GM21367 (cell line): ENCODE data around the gene SUPT6H.
A peak's percentile ranks its signal among the peaks of the same experiment; 100 is the strongest.

Experiments
- ATAC-seq: cut with Tn5 transposase; IDR thresholded peaks from one replicate; pipeline ENCODE4 v1.9.1; 2021; ENCODE audit not compliant: unreplicated experiment

The SUPT6H gene

DNA sequence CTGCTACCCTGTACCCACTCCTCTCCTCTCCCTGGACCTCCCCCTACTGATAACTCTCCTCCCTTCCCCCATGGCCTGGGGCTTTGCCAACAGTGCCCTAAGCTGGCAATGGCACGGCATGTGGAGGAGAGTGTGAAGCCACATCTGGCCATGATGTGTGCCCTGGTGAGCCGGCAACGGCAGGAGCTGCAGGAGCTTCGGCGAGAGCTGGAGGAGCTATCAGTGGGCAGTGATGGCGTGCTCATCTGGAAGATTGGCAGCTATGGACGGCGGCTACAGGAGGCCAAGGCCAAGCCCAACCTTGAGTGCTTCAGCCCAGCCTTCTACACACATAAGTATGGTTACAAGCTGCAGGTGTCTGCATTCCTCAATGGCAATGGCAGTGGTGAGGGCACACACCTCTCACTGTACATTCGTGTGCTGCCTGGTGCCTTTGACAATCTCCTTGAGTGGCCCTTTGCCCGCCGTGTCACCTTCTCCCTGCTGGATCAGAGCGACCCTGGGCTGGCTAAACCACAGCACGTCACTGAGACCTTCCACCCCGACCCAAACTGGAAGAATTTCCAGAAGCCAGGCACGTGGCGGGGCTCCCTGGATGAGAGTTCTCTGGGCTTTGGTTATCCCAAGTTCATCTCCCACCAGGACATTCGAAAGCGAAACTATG, 87.0 kb downstream of the SUPT6H start:
- ATAC-seq = no peak

DNA sequence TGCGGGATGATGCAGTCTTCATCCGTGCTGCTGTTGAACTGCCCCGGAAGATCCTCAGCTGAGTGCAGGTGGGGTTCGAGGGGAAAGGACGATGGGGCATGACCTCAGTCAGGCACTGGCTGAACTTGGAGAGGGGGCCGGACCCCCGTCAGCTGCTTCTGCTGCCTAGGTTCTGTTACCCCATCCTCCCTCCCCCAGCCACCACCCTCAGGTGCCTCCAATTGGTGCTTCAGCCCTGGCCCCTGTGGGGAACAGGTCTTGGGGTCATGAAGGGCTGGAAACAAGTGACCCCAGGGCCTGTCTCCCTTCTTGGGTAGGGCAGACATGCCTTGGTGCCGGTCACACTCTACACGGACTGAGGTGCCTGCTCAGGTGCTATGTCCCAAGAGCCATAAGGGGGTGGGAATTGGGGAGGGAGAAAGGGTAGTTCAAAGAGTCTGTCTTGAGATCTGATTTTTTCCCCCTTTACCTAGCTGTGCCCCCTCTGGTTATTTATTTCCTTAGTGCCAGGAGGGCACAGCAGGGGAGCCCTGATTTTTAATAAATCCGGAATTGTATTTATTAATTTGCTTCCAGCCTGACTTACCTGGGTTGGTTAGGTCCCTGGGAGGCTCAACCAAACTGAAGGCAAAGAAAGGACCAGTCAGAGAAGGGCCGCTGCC, 87.6 kb downstream of the SUPT6H start:
- no peak for ATAC-seq

DNA sequence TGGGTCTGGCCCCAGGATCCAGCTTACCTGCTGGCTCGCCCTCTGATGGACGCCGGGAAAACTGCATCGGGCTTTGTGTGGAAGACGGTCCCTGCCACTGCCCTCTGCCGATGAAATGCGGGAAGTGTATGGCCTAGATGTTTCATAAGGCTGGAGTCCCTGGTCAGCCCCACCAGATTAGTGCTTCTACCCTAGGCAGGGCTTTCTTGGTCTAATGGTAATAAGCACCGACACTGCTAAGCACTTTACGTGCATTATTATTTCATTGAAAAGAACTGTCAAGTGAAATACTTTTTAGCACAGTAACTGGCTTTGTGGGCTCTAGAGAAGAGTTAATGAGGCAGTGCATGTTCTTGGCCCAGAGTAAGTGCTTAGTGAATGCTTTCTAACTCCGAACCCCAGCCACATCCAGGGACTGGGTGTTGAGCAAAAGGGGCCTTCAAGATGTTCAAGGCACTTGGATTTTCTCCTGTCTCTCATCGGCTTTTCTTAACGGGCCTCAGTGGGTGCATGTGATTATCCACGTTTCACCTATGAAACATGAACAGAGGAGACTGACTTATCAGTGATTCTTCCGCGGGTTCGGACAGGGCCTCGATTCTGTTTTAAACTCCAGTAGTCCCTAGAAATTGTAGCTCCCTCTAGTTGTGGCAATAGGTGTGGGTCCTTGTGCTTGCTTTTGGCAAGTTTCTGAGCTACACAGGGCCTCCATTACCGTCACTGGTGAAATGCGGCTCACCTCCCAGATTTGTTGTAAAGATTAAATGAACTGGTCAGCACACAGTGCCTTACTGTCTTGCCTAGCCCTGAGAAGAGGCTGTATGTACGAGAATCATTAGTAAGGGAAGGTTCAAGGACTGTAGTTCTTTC, 88.4 kb downstream of the SUPT6H start:
- ATAC-seq = peak; percentile 52

DNA sequence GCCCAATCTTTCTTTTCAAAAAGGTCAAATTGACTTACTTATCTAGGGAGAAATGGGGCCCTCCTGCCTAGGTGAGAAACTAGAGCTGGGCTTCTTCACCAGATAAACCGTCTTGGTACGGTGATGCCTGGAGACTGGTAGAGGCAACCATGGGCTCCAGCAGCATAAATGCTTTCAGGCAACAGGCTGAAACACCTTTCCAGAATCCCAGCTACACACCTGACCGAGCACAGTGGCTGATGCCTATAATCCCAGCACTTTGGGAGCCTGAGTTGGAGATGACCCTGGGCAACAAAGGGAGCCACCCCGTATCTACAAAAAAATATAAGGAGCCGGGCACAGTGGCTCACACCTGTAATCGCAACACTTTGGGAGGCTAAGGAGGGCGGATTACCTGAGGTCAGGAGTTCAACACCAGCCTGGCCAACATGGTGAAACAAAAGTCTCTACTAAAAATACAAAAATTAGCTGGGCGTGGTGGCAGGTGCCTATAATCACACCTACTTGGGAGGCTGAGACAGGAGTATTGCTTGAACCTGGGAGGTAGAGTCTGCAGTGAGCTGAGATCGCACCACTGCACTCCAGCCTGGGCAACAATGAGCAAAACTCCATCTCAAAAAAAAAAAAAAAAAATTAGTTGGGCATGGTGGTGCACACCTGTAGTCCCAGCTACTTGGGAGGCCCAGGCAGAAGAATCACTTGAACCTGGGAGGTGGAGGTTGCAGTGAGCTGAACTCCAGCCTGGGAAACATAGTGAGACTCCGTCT, 89.8 kb downstream of the SUPT6H start:
- ATAC-seq = no peak
